Mucosa of descending colon (tissue), 3 donors: ENCODE results near the gene SLC37A1. TPM values are rescaled to one million over a fixed set of nuclear protein-coding genes. Genes with fewer than 3 reads are reported as not detected.

ENCODE experiments used
- ATAC-seq: fragments of 200-7000 bp; cut with Tn5 transposase; one replicate; pipeline ENCODE4 v1.9.1; 2020; ENCODE audit warnings: mild to moderate bottlenecking, moderate library complexity
- DNase-seq, 3 donors: peaks; one replicate each; pipeline ENCODE4 v3.0.0-alpha.2; 2020
- H3K36me3 ChIP-seq: fragments of 200-600 bp; one replicate; pipeline ENCODE4 v1.8.0; 2021; ENCODE audit warnings: low read depth, mild to moderate bottlenecking
- H3K4me1 ChIP-seq: fragments of 200-600 bp; one replicate; pipeline ENCODE4 v1.8.0; 2021; ENCODE audit warnings: low read depth, mild to moderate bottlenecking
- H3K4me3 ChIP-seq: fragments of 200-600 bp; one replicate; pipeline ENCODE4 v1.8.0; 2021; ENCODE audit warnings: mild to moderate bottlenecking
- H3K9me3 ChIP-seq: fragments of 200-600 bp; one replicate; pipeline ENCODE4 v1.8.0; 2021; ENCODE audit warnings: mild to moderate bottlenecking
- CTCF ChIP-seq: fragments of 200-600 bp; IDR thresholded peaks from one replicate; pipeline ENCODE4 v1.8.0; 2022; ENCODE audit warnings: antibody characterized with exemption, mild to moderate bottlenecking
- intact Hi-C, 2 donors: fragments of 100-400 bp; cut with DNase I in 1 of 2; cut with micrococcal nuclease in 1 of 2; formaldehyde crosslinking; loops; one replicate each; pipeline versions ENCODE4 v1.11.0 to v1.11.1; 2022; cut with DNase I, micrococcal nuclease
- total RNA-seq, 3 donors: library from RNA; stranded (reverse); fragmentation: NEBNext Ultra II Directional in 2 of 3; extraction: Animal tissue kit (Norgen Biotek cat#: 25700) in 2 of 3; gene quantifications; one replicate each; pipeline versions ENCODE4 v1.2.1 to v1.2.4, GENCODE V29; 2021 to 2023
- donor health status: DM: no; HTN: no; CAD: no; lungs with moderate emphysema.
- donor health status: DM: no; HTN: no; CAD: no.
- donor health status: DM: no; HTN: yes; CAD: no.

Gene SLC37A1
- total RNA-seq, 3 donors from 2014 or later, result 52.3 to 179 (median 92.3) TPM

GRCh38 chr21:42558846-42559245, 45.2 kb downstream of the SLC37A1 start:
- Histone ChIP-seq H3K9me3 (no peaks in the 10 kb centered on the region), H3K4me1 (no peaks in the 10 kb centered on the region), H3K36me3 (no peaks in the 10 kb centered on the region), H3K4me3 (no peak overlapping the region)
- no peak for ATAC-seq
- TF ChIP-seq CTCF, result no peak
- intact Hi-C loops, result no loop called here
- DNase-seq, result peak in 1 of 3 donors; percentile 9

- H3K4me3 ChIP-seq, result no peak overlapping the region
- TF ChIP-seq CTCF, result no peak
- ATAC-seq, result no peak
- DNase-seq, result peak in 2 of 3 donors; percentile 12 to 29
- intact Hi-C loops, result no loop called here
- no peaks in the 10 kb centered on the region for H3K4me1 ChIP-seq
- H3K9me3 ChIP-seq, result no peaks in the 10 kb centered on the region
- no peaks in the 10 kb centered on the region for H3K36me3 ChIP-seq
Observed at GRCh38 chr21:42559326-42559725, 45.7 kb downstream of the SLC37A1 start.

- Histone ChIP-seq H3K9me3 (no peaks in the 10 kb centered on the region), H3K36me3 (no peaks in the 10 kb centered on the region), H3K4me1 (no peaks in the 10 kb centered on the region), H3K4me3 (no peak overlapping the region)
- no peak for TF ChIP-seq CTCF
- DNase-seq (peak in 1 of 3 donors; percentile 11), ATAC-seq (no peak)
- intact Hi-C loops, result no loop called here
Observed at GRCh38 chr21:42560517-42561179, 47.0 kb downstream of the SLC37A1 start.

GRCh38 chr21:42561762-42562650, 48.4 kb downstream of the SLC37A1 start:
- no peak overlapping the region for H3K4me3 ChIP-seq
- H3K9me3 ChIP-seq, result no peaks in the 10 kb centered on the region
- H3K36me3 ChIP-seq, result no peaks in the 10 kb centered on the region
- H3K4me1 ChIP-seq, result no peaks in the 10 kb centered on the region
- no peak for TF ChIP-seq CTCF
- ATAC-seq, result peak; percentile 82
- DNase-seq, result peak; percentile 35 to 79 (median 72)
- intact Hi-C loops, result no loop called here

DNA sequence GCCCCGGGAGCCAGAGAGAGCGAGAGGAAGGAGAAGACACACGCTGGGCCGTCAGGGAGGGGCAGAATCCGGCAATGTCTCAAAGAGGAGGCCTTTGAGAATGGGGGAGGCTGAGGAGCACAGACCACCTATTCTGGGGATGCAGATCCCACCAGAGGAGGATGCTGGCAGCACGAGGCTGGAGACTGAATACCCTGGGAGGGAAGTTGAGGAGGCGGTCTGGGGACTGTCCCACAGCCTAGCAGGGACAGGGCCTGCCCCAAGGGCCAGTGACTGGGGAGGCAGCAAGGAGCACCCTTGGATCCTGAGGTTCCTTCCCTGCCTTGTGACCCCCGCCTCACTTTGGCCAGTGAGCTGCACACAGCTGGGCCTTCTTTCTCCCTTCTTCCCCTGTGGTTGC, 49.2 kb downstream of the SLC37A1 start:
- H3K9me3 ChIP-seq, result no peaks in the 10 kb centered on the region

More for the DNA sequence above, 49.2 kb downstream of the SLC37A1 start:
- Histone ChIP-seq H3K4me1 (no peaks in the 10 kb centered on the region), H3K4me3 (no peak overlapping the region), H3K36me3 (no peaks in the 10 kb centered on the region)
- intact Hi-C loops, result no loop called here
- ATAC-seq, result no peak
- DNase-seq, result peak in 1 of 3 donors; percentile 16
- no peak for TF ChIP-seq CTCF
